Anterior cingulate cortex (tissue), 58 donors: Measurements from ENCODE around the gene CIAPIN1.

Source experiments
- DNase-seq, 58 donors: peaks; one replicate each; lab custom pipeline; 2025; lab: John Stamatoyannopoulos, UW

Gene CIAPIN1

DNA sequence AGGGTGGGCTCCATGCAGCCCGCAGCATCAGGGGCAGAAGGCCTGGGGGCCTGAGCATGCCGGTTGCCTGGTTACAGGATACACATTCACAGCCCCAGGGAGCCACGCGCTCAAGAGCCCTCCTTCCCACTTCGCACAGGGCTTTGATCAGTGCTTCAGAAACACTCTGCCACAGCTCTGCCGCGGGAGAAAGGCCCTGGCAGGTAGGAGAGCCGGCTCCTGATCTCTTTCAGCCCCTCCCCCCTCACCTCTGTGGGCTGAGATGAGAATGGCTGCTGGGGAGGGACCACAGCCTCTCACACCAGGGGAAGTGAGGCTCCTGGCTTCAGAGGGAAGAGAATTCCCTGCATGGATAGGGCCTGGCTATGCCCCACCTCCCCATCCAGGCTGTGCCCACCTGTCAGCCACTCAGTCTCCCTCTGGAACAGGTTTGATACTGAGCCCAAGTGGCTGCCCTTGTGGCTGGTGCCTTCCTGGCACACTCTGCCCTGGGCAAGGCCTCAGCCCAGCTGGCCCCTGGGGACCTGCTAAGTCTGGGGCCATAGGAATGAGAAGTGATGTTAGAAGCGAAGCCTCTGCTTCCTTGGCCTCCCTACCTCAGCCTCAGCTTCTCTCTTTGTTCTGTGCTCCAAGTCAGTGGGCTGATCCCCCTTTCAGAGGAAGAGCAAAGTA lies 30.5 kb upstream of the CIAPIN1 start:
- DNase-seq, result peak in 1 of 58 donors; percentile 9

DNA sequence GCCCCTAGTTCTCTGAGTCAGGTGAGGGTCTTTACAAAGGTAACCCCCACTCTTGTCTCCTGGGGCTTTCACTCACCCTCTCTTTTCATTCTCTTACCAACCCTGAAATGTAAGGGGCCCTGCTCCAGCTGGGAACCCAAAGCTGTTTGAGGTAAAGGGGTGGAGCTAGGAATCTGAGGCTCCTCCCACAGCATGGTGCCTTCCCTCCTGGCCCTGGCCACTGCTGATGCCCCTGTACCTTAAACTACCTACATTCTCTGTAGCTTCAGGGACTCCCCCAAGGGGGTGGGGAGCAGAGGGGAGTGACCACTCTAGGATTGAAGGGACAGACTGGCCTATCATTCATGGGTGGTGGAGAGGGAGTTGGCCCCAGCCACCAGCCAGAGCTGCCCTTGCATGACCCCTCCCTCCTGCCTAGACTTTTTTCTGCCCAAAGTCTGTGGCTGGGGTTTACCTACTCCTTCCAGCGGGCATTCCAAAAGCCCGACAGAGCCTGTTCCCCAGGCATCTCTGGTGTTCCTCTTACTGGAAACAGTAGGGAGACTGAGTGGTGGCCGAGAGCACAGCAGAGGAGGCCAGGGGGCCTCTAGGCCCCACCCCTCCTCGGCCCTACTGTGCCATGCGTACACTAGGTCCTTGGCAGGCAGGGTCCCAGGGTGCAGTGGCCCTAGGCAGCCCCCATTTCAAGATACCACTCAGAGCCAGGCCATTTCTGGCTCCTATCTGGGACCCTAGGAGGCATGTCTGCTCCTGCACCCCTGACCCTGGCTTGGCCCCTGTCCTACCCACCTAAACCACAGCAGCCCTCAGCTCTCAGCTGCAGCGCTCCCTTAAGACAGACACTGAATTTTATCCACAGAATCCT lies 29.6 kb upstream of the CIAPIN1 start:
- no peak for DNase-seq

DNA sequence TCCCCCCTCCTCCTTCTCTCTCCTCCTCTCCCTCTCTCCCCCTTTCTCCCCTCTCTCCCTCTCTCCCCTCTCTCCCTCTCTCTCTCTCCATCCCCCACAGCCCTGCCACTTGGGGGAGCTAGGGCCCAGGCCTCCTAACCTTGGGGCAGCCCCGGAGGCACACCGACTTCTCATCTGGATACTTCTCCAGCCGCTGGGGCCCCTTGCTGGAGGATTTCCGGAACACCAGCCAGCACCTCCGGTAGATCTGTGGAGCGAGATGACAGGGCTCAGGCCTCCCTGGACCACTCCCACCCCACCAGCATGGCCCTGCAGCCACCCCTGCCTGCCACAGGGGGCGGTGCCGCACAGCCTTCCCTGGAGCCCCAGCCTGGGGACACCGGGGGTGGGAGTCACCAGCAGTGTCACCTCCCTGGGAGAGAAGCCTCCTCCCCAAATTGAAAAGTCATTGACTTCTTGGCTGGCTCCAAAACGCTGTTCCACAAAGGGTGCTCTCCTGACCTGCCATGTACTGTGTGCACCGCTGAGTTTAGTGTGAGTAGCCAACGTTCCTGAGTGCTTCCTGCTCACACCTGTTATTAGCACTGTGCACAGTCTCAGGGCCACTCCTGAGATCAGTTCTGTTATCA lies 28.6 kb upstream of the CIAPIN1 start:
- peak in 1 of 58 donors; percentile 16 for DNase-seq

DNA sequence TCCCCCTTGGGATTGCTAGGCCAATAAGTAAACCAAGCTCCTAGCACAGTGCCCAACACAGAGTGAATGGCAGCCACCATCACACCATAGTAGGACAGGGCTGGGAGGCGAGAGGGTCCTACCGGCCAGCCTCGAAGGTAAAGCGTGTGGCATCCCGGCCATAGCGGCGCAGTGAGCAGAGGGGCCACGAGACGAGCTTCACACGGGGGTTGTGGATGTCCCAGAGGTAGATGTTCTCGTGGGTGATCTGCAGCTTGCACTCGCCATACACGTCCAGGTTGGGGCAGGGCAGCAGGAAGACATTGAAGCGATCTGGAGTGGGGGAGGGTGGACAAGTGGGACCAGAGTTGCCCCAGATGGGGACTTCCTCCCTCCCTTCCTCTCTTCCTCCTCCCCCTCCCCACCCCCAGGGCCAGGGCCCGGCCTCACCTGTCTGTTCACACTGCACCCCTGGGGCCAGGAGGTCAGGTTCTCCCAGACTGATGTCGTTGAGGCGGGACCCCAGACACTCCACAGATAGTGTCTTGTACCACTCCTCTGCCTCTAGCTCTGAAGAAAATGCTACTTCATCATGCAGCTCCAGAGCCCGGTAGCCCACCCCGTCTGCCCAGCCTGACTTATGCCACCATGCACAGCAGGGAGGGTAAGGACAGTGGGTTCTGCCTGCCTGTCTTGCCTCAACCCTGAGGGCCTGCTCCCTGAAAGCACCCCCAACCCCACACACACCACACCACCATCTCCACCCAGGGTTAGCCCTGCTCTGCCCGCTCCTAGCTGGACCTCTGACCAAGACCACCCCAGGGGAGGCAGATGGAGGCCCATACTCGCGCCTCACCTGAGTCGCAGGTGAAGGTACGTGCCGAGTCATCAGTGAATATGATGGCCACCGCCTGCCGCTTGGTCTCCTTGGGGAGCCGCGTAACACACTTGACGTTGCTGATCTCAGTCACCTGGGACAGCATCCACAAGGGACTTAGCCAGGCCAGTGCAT lies 27.8 kb upstream of the CIAPIN1 start:
- no peak for DNase-seq

DNA sequence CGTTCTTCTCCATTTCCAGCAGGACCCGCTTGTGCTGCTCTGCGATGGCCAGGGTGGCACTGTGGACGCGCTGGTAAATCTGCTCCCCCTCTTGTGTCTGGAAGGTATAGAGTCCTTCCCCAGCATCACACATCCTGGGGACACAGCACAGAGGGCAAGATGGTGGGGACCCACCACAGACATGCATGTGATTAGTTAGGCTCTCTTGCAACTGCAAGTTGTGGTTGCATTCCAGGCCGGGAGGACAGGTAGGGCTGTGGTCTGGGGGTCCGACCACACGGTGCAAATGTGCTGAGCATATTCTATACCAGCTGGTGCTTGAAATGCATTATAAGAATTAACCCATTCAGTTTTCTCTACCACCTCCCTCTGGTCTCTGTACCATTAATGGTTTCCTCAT lies 26.7 kb upstream of the CIAPIN1 start:
- no peak for DNase-seq

DNA sequence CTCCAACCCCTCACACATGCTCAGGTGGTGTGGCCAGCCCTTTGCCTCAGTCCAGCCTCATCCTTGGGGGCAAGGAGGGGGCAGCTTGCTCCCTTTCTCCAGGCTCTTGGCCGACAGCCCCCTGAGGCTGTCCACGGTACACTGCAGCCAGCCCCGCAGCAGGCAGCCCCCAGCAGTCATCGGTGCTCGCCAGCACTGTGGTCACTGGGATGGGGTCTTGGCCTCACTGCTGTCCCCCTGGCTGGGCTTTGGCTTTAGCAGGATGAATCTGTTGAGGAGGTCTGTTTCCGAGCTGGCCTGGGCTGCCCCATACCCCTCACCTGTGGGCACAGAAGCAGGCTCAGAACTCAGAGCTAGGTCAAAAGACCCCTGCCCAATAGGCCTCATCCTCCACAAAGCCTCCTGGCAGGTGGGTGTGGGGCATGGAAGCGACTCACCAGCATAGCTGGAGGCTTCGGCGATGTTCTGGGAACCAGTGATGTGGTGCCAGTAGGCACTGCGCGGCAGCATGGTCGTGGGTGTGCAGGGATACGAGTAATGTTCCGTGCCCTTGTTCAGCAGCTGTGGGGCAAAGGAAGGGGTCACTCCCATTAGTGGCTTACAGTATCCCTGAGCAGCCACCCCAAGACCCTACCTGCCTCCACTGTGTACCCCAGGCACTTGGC lies 26.1 kb upstream of the CIAPIN1 start:
- DNase-seq, result peak in 7 of 58 donors; percentile 13 to 59 (median 44)

DNA sequence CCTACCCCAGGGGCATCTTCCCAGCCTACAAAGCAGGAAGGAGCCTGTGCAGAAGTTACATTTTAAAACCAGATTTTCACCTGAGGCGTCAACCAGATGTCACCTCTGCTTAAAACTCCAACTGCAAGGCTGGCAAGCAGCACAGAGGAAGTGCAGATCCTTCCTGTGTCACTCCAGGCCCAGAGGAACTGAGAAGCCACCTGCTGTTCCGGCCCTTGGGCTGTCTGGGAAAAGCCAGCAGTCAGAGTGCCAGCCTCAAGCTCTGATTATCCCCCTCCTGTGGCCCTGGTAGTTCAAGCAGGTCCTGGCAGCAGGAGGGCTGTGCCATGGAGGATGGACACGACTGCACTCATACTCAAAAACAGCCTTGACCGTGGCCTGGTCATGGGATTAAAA lies 25.5 kb upstream of the CIAPIN1 start:
- DNase-seq, result no peak

DNA sequence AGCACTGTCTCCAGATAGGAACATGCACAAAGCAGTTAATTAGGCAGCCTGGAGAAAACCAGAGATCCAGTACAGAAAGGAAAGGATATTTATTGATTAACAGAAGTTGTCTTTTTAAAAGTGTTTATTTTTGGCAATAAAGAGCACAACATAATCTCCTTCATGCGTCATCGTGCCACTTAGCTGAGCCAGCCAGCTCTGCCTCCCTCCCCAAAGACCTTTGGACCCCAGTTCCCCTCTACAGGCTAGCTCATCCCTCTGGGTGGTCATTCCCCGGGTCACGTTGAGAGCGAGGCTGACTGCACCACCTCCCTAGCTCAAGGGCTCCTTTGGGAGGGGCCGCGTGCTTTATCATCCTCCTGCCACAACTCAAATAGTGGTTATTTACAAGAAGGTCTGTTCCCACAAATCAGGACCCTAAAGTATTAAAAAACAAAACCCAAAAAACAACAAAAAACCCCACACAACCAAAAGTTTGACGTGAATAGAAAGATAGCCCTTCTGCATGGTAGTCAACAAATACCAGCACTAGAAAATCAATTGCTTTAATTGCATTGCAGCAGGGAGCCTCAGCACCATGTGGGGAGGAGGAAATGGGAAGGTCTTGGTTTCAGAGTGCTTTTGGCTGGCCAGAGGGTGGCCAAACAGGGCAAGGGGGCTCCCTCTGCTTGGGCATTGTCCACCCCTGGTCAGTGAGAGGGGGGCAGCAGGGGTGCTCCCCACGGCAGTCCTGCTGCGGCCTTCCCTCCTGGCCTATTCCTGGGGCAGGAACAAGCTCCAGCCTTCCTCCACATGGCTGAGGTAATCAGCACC lies 24.9 kb upstream of the CIAPIN1 start:
- DNase-seq, result no peak

DNA sequence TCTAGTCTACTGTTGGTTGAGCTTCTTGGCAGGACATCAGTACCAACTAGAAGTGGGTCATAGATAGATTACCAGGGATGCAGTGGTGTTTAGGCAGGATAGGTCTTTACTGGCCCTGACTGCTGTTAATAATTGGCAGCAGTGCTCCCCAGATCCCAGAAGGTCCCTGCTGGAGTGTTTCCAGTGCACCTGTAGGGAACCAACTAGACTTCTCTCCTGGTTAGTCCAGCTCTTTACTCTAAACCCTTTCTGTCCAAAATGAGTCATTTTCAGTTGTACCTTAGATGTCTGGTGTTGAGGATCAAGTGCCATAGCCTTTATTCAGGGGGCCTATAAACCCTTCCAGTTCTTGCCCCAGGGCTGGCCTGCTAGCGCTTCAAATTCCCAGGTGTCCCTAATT lies 24.0 kb upstream of the CIAPIN1 start:
- DNase-seq, result no peak

DNA sequence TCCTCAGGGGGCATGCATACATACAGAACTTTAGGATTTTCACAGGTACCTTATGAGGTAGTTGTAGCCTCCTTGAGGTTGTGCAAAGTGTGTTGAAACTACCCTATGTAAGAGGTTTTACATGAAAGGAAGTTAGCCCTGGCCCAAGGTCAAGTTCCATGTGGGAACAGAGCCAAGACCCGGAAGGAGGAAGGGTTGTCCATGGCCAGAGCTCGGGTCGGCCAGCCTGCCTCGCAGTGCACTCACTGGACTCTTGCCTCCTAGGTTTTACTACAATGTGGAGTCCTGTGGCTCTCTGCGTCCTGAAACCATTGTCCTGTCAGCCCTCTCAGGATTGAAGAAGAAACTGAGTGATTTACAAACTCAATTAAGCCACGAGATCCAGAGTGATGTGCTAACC lies 23.5 kb upstream of the CIAPIN1 start:
- DNase-seq, result no peak

DNA sequence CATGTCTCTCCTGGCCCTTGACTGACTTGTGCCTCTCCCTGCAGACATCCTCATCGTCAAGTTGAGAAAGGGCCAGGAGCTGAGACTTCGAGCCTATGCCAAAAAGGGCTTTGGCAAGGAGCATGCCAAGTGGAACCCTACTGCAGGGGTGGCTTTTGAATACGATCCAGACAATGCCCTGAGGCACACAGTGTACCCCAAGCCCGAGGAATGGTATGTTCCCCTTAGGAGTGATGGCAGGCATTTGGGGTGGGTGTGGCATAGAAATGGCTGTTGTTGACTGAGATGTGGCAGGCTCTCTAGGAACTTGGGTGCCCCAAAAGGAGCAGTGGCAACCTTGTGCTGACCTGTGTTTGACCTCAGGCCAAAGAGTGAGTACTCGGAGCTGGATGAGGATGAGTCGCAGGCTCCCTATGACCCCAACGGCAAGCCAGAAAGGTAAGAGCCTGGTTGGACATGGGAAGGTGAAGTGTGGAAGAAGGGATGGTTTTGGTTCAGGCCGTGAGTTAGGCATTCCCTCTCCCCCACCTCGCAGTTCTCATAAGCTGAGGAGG lies 22.8 kb upstream of the CIAPIN1 start:
- DNase-seq, result no peak

DNA sequence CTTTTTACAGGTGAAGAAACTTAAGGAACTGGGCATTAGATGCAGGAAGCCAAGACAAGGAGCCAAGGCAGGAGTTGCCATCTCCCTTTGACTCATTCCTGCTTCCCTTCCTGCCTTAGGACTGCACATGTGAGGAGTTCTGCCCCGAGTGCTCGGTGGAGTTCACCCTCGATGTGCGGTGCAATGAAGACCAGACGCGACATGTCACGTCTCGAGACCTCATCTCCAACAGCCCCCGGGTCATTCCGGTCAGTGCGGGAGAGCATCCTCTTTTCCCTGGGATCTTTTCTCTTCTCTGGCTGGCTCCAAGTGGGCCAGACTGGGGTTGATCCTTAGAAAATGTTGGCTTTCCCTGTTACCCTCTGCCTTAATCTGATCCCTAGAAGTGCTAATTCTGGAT lies 21.9 kb upstream of the CIAPIN1 start:
- DNase-seq, result no peak

DNA sequence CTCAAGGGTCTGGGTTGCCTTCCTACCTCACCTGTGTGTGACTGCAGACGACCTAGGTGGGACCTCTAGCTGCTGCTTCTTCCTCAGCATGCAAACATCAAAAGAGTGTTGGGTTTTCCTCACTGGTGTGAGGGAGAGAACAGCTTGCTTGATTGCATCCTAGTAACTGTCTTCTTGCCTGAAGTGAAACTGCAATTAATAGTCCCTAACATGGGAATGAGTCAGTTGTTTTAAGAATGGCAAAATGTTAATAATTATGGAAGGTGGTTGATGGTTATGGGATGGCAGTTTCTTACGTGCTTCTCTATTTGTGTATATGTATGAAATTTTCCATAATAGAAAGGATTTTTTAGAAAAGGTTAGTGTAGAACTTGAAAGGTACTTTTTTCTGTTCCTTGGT lies 21.2 kb upstream of the CIAPIN1 start:
- DNase-seq, result no peak

DNA sequence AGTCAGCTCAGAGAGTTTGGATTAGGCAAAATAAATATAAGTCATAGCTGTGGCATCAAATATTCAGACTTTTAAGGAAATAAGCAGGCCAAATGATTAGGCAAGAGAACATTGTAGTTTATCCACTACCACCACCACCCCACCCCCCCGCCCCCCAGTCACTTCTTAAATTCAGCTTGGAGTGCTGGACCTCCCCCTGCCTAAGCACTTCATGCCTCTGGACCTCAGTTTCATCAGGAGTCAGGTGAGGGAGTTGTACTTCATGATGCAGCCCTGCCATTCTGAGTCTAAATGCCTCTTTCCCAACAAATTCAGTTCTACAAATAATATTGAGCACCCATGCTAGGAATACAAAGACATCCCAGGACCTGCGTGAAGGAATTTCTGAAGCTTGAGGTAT lies 17.3 kb upstream of the CIAPIN1 start:
- DNase-seq, result no peak

DNA sequence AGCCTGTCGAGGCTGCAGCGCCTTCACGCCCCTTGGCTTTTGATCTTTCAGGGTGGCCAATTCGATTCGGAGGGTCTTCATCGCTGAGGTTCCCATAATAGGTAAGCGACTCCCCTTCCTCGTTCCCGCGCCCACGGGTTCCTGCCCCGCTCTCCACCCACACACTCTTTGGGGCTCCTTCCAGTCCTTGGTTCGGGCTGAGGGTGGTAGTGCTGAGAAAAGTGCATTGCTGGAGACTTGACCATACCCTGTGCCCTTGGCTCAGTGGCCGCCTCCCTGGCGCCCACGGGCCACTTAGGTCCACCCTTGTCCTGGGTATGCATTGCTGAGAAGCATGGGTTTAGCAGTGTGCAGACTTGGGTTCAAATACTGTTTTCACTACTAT lies 15.8 kb upstream of the CIAPIN1 start:
- DNase-seq, result peak in 1 of 58 donors; percentile 45

DNA sequence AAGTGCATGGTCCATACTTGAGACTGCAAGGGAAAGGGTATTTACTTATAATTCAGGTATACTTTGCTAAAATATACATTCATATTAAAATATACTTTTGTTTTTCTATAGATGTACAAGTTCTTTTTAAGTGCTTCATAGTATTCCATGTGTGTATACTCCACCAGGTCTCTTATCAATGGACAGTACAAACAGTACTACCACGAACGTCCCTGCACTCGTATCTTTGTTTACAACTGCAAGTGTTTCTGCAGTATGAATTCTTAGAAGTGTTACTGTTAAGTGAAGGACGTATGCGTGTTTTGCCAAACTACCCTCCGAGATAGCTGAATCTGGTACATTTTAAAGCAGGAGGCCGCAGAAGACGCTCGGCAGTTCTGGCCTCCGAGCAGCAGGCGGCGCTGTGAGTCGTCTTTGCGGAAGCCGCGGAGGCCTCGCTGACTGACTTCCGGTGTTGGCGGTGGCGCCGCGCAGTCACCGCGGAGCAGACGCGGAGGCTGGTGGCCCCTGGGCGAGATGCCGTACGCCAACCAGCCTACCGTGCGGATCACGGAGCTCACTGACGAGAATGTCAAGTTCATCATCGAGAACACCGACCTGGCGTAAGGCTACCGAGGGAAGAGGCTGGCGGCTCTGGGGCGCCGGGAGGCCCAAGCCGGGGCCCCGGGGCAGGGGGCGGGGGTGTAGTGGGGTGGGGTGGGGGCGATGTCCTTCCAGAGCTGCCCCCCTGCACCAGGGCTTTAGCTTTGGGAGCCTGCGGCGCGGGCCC lies 15.2 kb upstream of the CIAPIN1 start, which contains the start of gene POLR2C:
Gene POLR2C (plus strand): TSS at position 471 of the 769 bp plus-strand sequence. CDS start 46 bp downstream, at position 517.
- DNase-seq, result peak in 54 of 58 donors; percentile 44 to 88 (median 71)

DNA sequence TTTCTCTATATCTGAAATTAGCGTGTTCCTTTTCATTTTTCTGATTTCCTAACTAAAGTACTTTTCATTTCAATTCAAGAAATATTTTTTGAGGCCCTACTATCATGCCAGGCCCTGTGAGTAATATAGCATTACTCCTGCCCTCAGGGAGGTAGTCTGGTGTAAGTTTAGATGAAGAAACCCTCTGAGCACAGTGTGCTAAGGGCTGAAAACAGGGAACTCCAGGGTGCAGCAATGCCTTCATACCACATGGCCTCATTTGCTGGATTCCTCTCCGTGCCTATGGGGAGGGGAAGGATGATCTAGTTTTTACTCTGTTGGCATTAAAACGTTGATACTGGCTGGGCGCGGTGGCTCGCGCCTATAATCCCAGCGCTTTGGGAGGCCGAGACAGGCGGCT lies 4.8 kb upstream of the CIAPIN1 start:
- no peak for DNase-seq
